Upper lobe of left lung (tissue), 4 donors: Measurements from ENCODE around the gene CCDC138.

ENCODE experiments used
- POLR2A ChIP-seq, 4 donors: fragments of 450-650 bp; IDR thresholded peaks; one replicate each; pipeline ENCODE4 v1.5.1; 2016 to 2017; ENCODE audit warnings: antibody characterized with exemption in 4 of 4, mild to moderate bottlenecking in 2 of 4
- POLR2AphosphoS5 ChIP-seq, 2 donors: sonication (generic); formaldehyde crosslinking; IDR thresholded peaks; one replicate each; pipeline ENCODE4 v1.5.1; 2017; ENCODE audit warnings: antibody characterized with exemption in 2 of 2

GRCh38 chr2:108778857-108779256, 7.7 kb upstream of the CCDC138 start:
- TF ChIP-seq POLR2AphosphoS5 (IDR thresholded peaks at IDR 0.05) = no peak
- TF ChIP-seq POLR2A (IDR thresholded peaks at IDR 0.05) = no peak
